VCaP (cell line): Measurements from ENCODE around the gene SYT6.

Source experiments
- H3K27ac ChIP-seq: fragments of 450-650 bp; 2 replicates; pipeline ENCODE4 v1.5.1; 2017
- CTCF ChIP-seq: fragments of 450-650 bp; conservative IDR thresholded peaks from 2 replicates; pipeline ENCODE4 v1.5.1; 2017; ENCODE audit warnings: mild to moderate bottlenecking, moderate library complexity

Gene SYT6

GRCh38 chr1:114164840-114165543 lies 11.3 kb upstream of the SYT6 start:
- TF ChIP-seq CTCF: no peak
- H3K27ac ChIP-seq: no peak overlapping the region

GRCh38 chr1:114159941-114160340 lies 6.3 kb upstream of the SYT6 start:
- TF ChIP-seq CTCF: no peak
- no peak overlapping the region for H3K27ac ChIP-seq

GRCh38 chr1:114157275-114157660 lies 3.6 kb upstream of the SYT6 start:
- H3K27ac ChIP-seq: no peak overlapping the region
- TF ChIP-seq CTCF: no peak

GRCh38 chr1:114156538-114157274 lies 3.0 kb upstream of the SYT6 start:
- TF ChIP-seq CTCF: no peak
- H3K27ac ChIP-seq: no peak overlapping the region

DNA sequence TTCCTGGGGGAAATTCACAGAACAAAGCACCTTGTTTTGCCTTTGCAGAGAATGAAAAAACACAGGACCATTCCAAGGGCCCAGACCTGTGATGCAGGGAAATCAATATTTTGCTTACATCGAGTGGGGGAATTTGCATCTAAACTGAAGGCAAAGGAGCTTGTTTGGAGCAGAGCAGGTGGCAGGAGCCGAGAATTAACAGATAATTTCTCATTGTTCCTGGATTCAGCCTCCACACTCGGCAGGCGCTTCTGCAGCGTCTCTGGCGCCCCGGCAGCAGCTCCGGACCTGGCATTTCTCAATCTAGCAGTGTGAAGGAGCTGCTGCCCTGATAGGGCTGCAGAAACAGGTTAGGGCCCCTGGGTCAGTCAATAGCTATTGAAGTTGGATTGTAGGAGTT lies 2.0 kb upstream of the SYT6 start:
- TF ChIP-seq CTCF: no peak
- H3K27ac ChIP-seq: no peak overlapping the region

DNA sequence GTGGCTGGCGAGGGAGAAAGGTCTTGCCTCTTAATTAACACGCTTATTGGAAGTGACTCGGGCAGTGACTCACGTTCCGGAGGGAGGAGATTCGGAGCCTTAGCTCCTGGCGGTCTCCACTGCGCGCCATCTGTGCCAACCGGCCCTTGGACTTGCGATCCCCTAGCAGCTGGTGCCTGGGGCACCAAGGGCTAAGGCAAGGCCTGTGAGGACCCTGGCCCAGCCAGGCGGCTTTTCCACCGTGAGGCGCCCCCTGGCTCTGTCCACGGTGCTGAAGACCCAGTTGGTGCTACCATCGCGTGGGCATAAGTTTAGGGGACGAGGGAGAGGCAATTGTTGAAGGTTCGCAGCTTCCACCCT lies 1.3 kb upstream of the SYT6 start:
- H3K27ac ChIP-seq: no peak overlapping the region
- no peak for TF ChIP-seq CTCF

DNA sequence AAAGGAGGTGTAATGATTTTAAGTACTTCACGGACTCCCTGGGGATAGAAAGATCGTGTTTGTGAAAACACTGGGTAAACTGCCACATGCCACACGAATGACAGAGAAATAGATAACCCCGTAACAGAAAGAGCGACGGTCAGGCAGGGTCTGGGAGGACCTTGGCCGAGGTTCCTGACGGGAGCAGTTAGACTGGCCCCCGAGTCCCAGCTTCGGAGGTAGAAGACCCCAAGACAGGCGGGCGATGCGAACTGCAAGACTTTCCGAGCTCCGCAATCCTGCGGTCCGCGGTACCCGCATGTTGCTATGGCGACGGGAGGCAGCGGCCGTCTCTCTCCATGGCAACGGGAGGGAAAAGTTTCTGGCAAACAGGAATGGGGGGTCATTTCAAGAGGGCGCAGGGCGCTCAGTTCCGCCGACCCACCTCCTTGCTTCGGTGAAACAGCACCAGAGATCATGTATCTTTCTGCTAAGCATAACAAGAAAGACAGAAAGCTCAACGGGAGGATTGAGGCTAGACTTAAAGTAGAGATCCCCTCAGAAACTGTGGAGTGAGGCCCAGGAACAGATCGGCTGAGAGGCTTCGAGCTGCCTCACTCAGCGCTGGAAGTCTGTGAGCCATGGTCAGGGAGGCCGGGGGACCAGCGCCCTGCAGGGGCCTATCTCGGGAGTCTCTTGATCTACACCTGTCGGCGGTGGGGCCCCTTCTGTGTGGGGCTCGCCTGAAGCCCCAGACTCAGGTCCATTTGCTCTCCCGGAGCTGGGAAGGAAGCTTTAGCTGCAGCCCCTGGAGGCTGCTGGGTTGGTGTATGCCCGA lies 685 bp upstream of the SYT6 start:
- no peak overlapping the region for H3K27ac ChIP-seq
- no peak for TF ChIP-seq CTCF
